ENCODE measurements around the gene FAM110C. TPM values are rescaled to one million over a fixed set of nuclear protein-coding genes. Genes with fewer than 3 reads are reported as not detected.

The FAM110C gene
- total and polyA plus RNA-seq, 2 of the 8 experiments (the other 6 are each of a cell fraction or from before 2014, with no cell fraction given), result 4.8 to 13.2 TPM

- H3K27me3 ChIP-seq (replicated peaks in 1 of 4; ENCODE audit: control insufficient read depth in 3 of 4, extremely low read depth in 1 of 4, insufficient read depth in 3 of 4, low read length in 3 of 4), result no peaks in the 10 kb centered on the region
- H3K27ac ChIP-seq (ENCODE audit: low read depth, low read length), result no peak overlapping the region
- 86% methylated on average over 7 of the region's 7 CpGs; no CpG with 5 or more reads in 1 of the 2 experiments for WGBS, 2 experiments (ENCODE audit: extremely low coverage in 1 of 2, insufficient coverage in 1 of 2, insufficient read length in 1 of 2, insufficient replicate concordance in 2 of 2, low coverage in 1 of 2, low lambda C conversion rate in 2 of 2, missing lambda C conversion rate in 1 of 2)
- DNase-seq (ENCODE audit: low read depth in 1 of 2, low spot score in 2 of 2), result no peak
- no peak overlapping the region for H2BK5ac ChIP-seq (ENCODE audit: low read depth, low read length)
- no peak overlapping the region for H2BK12ac ChIP-seq (ENCODE audit: low read depth, low read length)
- no peak overlapping the region for H3K56ac ChIP-seq (replicated peaks; ENCODE audit: insufficient read length, low read depth, low read length)
- no peak overlapping the region for H3K4me2 ChIP-seq (ENCODE audit: insufficient read depth in 1 of 2, low read depth in 2 of 2, low read length in 2 of 2)
- H3K36me3 ChIP-seq (ENCODE audit: control insufficient read depth in 2 of 4, insufficient read depth in 4 of 4, low read length in 3 of 4), result peaks cover 0 to 7% (median 0%) of the 10 kb centered on the region in 4 experiments; a peak in 3 of 8 replicates
- H4K20me1 ChIP-seq (replicated peaks in 1 of 2; ENCODE audit: control insufficient read depth in 1 of 2, insufficient read depth in 2 of 2, low read length in 2 of 2), result no peaks in the 10 kb centered on the region
- ChIA-PET POLR2A (ENCODE audit: partially characterized antibody) (no interaction called here), CTCF (ENCODE audit: partially characterized antibody) (interaction anchor here (1.1 kb wide), 1 partner anchor 9 kb away, joined by 3 read pairs; no protein-coding TSS in a partner anchor)
- H4K5ac ChIP-seq (ENCODE audit: insufficient read length, low read depth, low read length), result no peak overlapping the region
- H3K18ac ChIP-seq (ENCODE audit: extremely low read depth, low read length), result no peak overlapping the region
- H2AFZ ChIP-seq (ENCODE audit: low read length), result no peak overlapping the region
- H3K79me1 ChIP-seq (ENCODE audit: low read depth, low read length), result no peaks in the 10 kb centered on the region
- no peak overlapping the region for H2BK20ac ChIP-seq (ENCODE audit: low read length)
- H3K4me3 ChIP-seq (ENCODE audit: extremely low read depth in 1 of 4, insufficient read depth in 2 of 4, low read depth in 3 of 4, low read length in 4 of 4), result no peak overlapping the region
- TF ChIP-seq RBBP5 (IDR thresholded peaks at IDR 0.05; ENCODE audit: borderline replicate concordance, low read depth, low read length) (no peak), SIRT6 (IDR thresholded peaks at IDR 0.05; ENCODE audit: low read length) (no peak), TAF7 (optimal IDR thresholded peaks at IDR 0.05; ENCODE audit: borderline replicate concordance, low read depth, low read length) (no peak), MAFK (IDR thresholded peaks at IDR 0.05; ENCODE audit: low read depth, low read length) (no peak), JUN (IDR thresholded peaks at IDR 0.05; ENCODE audit: low read depth, low read length) (no peak), BACH1 (IDR thresholded peaks at IDR 0.05; ENCODE audit: low read length) (0 out of 2 replicates have a peak, but pooled peaks have one; percentile 44), RAD21 (IDR thresholded peaks at IDR 0.05 in 1 of 2, conservative IDR thresholded peaks at IDR 0.05 in 1 of 2; ENCODE audit: low read depth in 2 of 2, low read length in 2 of 2) (no peak), BCL11A (IDR thresholded peaks at IDR 0.05; ENCODE audit: low read depth in 2 of 2, low read length in 2 of 2) (no peak)
- no peak for FAIRE-seq
- no peak overlapping the region for H3K9ac ChIP-seq (replicated peaks in 1 of 4; ENCODE audit: extremely low read depth in 1 of 4, low read depth in 3 of 4, low read length in 3 of 4)
- no peak overlapping the region for H4K91ac ChIP-seq (replicated peaks; ENCODE audit: insufficient read length, low read length)
- no peak overlapping the region for H2BK120ac ChIP-seq (replicated peaks; ENCODE audit: low read depth, low read length)
- H3K23me2 ChIP-seq (ENCODE audit: low read depth, low read length), result no peaks in the 10 kb centered on the region
- no peak overlapping the region for H3K23ac ChIP-seq (ENCODE audit: insufficient read length)
- no peaks in the 10 kb centered on the region for H3K9me3 ChIP-seq (ENCODE audit: insufficient read depth in 2 of 2, low read depth in 1 of 2, low read length in 1 of 2)
- H2AK5ac ChIP-seq (ENCODE audit: low read depth, low read length), result no peak overlapping the region
- no peaks in the 10 kb centered on the region for H3K79me2 ChIP-seq (ENCODE audit: control insufficient read depth in 1 of 2, insufficient read depth in 2 of 2, low read length in 2 of 2)
- no peak overlapping the region for H3K4ac ChIP-seq (replicated peaks; ENCODE audit: insufficient read length, low read depth, low read length)
- no peak overlapping the region for H4K8ac ChIP-seq (ENCODE audit: extremely low read depth, insufficient read depth, low read length)
- H3K4me1 ChIP-seq (replicated peaks in 1 of 4; ENCODE audit: control insufficient read depth in 3 of 4, insufficient read depth in 4 of 4, low read length in 3 of 4), result no peaks in the 10 kb centered on the region
- H2BK15ac ChIP-seq (ENCODE audit: low read length), result no peak overlapping the region
- H3K14ac ChIP-seq (ENCODE audit: insufficient read length), result no peak overlapping the region
Measured at GRCh38 chr2:33620-34019, 12.7 kb downstream of the FAM110C start.
